Neural cell (in vitro differentiated cells): ENCODE measurements around the gene GET3. TPM values are rescaled to one million over a fixed set of nuclear protein-coding genes. Genes with fewer than 3 reads are reported as not detected.

Source experiments
- H2AFZ ChIP-seq: fragments of 200-600, 300-800 bp; sonication (generic), shearing (Covaris generic); 2 replicates; pipeline ENCODE4 v1.6.0; 2014; ENCODE audit warnings: low read depth, mild to moderate bottlenecking, antibody characterized with exemption, low read length, moderate library complexity
- H3F3A ChIP-seq: fragments of 200-600 bp; shearing (Covaris generic); 2 replicates; pipeline ENCODE4 v1.6.1; 2016; ENCODE audit warnings: mild to moderate bottlenecking, moderate library complexity, mixed read lengths, antibody characterized with exemption, low read length; ENCODE audit not compliant: insufficient read depth, poor library complexity, severe bottlenecking
- H3K27ac ChIP-seq: fragments of 200-600, 300-800 bp; sonication (generic), shearing (Covaris generic); 2 replicates; pipeline ENCODE4 v1.5.1; 2014; ENCODE audit warnings: mild to moderate bottlenecking, low read length, moderate library complexity
- H3K27me3 ChIP-seq: fragments of 300-800, 200-600 bp; sonication (generic), shearing (Covaris generic); 2 replicates; pipeline ENCODE4 v1.6.0; 2014; ENCODE audit warnings: mild to moderate bottlenecking, low read depth, low read length, moderate library complexity; ENCODE audit not compliant: insufficient read depth
- H3K36me3 ChIP-seq: fragments of 300-800, 200-600 bp; sonication (generic), shearing (Covaris generic); 2 replicates; pipeline ENCODE4 v1.5.1; 2014; ENCODE audit warnings: mild to moderate bottlenecking, antibody characterized with exemption, low read length, moderate library complexity; ENCODE audit not compliant: insufficient read depth
- H3K4me2 ChIP-seq: fragments of 300-800, 200-600 bp; sonication (generic), shearing (Covaris generic); 2 replicates; pipeline ENCODE4 v1.6.0; 2014; ENCODE audit warnings: mild to moderate bottlenecking, low read length
- H3K4me3 ChIP-seq: fragments of 300-800, 200-600 bp; sonication (generic), shearing (Covaris generic); 2 replicates; pipeline ENCODE4 v1.5.1; 2014; ENCODE audit warnings: mild to moderate bottlenecking, low read length, moderate library complexity
- H3K79me2 ChIP-seq: fragments of 200-600 bp; shearing (Covaris generic); replicated peaks from 2 replicates; pipeline ENCODE4 v1.6.0; 2014; ENCODE audit warnings: mild to moderate bottlenecking, low read length, moderate library complexity; ENCODE audit not compliant: insufficient read depth
- H3K9ac ChIP-seq: fragments of 300-800, 200-600 bp; sonication (generic), shearing (Covaris generic); 2 replicates; pipeline ENCODE4 v1.6.1; 2016; ENCODE audit warnings: mild to moderate bottlenecking, low read length, mixed read lengths
- H3K9me2 ChIP-seq: fragments of 200-600 bp; shearing (Covaris generic); 2 replicates; pipeline ENCODE4 v1.6.1; 2016; ENCODE audit warnings: mild to moderate bottlenecking, low read length, mixed read lengths; ENCODE audit not compliant: insufficient read depth
- H3K9me3 ChIP-seq: fragments of 200-600, 300-800 bp; sonication (generic), shearing (Covaris generic); 2 replicates; pipeline ENCODE4 v1.6.1; 2016; ENCODE audit warnings: mild to moderate bottlenecking, mixed run types, low read length, moderate library complexity, mixed read lengths
- H4K20me1 ChIP-seq: fragments of 200-600 bp; shearing (Covaris generic); 2 replicates; pipeline ENCODE4 v1.6.1; 2016; ENCODE audit warnings: mild to moderate bottlenecking, mixed run types; ENCODE audit not compliant: insufficient read depth
- EP300 ChIP-seq: fragments of 450-650 bp; conservative IDR thresholded peaks from 2 replicates; pipeline ENCODE4 v1.6.1; 2014; ENCODE audit warnings: antibody characterized with exemption, mild to moderate bottlenecking, moderate library complexity; ENCODE audit not compliant: poor library complexity, severe bottlenecking
- EZH2 ChIP-seq: fragments of 200-600, 300-800 bp; shearing (Covaris generic), sonication (generic); IDR thresholded peaks from 2 replicates; pipeline ENCODE4 v1.6.1; 2014; ENCODE audit warnings: antibody characterized with exemption, low read length, borderline replicate concordance, mild to moderate bottlenecking; ENCODE audit not compliant: insufficient read depth, poor library complexity, severe bottlenecking
- MXI1 ChIP-seq: fragments of 450-650 bp; conservative IDR thresholded peaks from 2 replicates; pipeline ENCODE4 v1.6.1; 2014; ENCODE audit warnings: antibody characterized with exemption, mild to moderate bottlenecking; ENCODE audit not compliant: poor library complexity, severe bottlenecking
- POLR2AphosphoS5 ChIP-seq: IDR thresholded peaks from 2 replicates; pipeline ENCODE4 v1.6.1; 2012
- RAD21 ChIP-seq: fragments of 450-650 bp; conservative IDR thresholded peaks from 2 replicates; pipeline ENCODE4 v1.6.1; 2014; ENCODE audit warnings: antibody characterized with exemption, mild to moderate bottlenecking, moderate library complexity
- SMC3 ChIP-seq: fragments of 450-650 bp; conservative IDR thresholded peaks from 2 replicates; pipeline ENCODE4 v1.6.1; 2014; ENCODE audit warnings: antibody characterized with exemption, mild to moderate bottlenecking, moderate library complexity; ENCODE audit not compliant: poor library complexity
- TAF1 ChIP-seq: IDR thresholded peaks from 2 replicates; pipeline ENCODE4 v1.6.1; 2012; ENCODE audit warnings: low read depth
- polyA plus RNA-seq: library from polyadenylated mRNA; depleted of rRNA; stranded (reverse); fragments of >200 nt; gene quantifications from 2 replicates; pipeline ENCODE4 v1.2.3, GENCODE V29; 2014
- TF ChIP-seq, protein P1 (sequence below): fragments of 450-650 bp; IDR thresholded peaks from 2 replicates; pipeline ENCODE4 v1.5.1; 2014; ENCODE audit warnings: antibody characterized with exemption, mild to moderate bottlenecking, moderate library complexity; ENCODE audit not compliant: poor library complexity, severe bottlenecking
- TF ChIP-seq, protein P2 (sequence below): IDR thresholded peaks from 2 replicates; pipeline ENCODE4 v1.6.1; 2012; ENCODE audit warnings: borderline replicate concordance

The GET3 gene
- polyA plus RNA-seq, 1 donor from 2014 or later: 89.6 TPM

DNA sequence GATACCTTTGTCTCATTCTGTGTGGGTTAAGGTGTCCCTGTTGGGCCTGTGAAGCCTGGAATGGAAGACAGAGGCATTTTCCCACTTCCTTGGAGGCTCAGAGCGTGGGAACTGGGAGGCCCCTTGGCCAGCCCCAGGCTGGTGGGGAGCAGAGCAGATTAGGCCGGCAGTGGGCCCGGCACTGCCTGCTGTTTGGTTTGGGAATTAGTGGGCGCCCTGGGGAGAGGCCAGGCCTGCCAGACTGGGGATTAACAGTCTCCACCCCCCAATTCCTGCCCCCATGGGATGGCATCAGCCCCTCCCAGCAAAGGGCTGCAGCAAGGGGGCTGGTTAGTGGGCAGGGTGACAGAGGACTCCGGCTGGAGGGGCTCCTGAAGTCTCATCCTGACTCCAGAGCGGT lies 11.2 kb downstream of the GET3 start:
- Histone ChIP-seq H3K9ac (no peak overlapping the region), H3K79me2 (no peaks in the 10 kb centered on the region), H3K9me2 (no peaks in the 10 kb centered on the region), H3K36me3 (no peaks in the 10 kb centered on the region), H2AFZ (no peak overlapping the region), H3K27me3 (peaks cover 20% of the 10 kb centered on the region), H3K4me2 (no peak overlapping the region), H4K20me1 (no peaks in the 10 kb centered on the region), H3K9me3 (no peaks in the 10 kb centered on the region), H3K27ac (no peak overlapping the region), H3K4me3 (no peak overlapping the region), H3F3A (no peaks in the 10 kb centered on the region)
- TF ChIP-seq EP300: no peak
- TF ChIP-seq, protein P1, sequence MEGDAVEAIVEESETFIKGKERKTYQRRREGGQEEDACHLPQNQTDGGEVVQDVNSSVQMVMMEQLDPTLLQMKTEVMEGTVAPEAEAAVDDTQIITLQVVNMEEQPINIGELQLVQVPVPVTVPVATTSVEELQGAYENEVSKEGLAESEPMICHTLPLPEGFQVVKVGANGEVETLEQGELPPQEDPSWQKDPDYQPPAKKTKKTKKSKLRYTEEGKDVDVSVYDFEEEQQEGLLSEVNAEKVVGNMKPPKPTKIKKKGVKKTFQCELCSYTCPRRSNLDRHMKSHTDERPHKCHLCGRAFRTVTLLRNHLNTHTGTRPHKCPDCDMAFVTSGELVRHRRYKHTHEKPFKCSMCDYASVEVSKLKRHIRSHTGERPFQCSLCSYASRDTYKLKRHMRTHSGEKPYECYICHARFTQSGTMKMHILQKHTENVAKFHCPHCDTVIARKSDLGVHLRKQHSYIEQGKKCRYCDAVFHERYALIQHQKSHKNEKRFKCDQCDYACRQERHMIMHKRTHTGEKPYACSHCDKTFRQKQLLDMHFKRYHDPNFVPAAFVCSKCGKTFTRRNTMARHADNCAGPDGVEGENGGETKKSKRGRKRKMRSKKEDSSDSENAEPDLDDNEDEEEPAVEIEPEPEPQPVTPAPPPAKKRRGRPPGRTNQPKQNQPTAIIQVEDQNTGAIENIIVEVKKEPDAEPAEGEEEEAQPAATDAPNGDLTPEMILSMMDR: no peak
- no peak for TF ChIP-seq MXI1
- no peak for TF ChIP-seq POLR2AphosphoS5
- TF ChIP-seq, protein P2, sequence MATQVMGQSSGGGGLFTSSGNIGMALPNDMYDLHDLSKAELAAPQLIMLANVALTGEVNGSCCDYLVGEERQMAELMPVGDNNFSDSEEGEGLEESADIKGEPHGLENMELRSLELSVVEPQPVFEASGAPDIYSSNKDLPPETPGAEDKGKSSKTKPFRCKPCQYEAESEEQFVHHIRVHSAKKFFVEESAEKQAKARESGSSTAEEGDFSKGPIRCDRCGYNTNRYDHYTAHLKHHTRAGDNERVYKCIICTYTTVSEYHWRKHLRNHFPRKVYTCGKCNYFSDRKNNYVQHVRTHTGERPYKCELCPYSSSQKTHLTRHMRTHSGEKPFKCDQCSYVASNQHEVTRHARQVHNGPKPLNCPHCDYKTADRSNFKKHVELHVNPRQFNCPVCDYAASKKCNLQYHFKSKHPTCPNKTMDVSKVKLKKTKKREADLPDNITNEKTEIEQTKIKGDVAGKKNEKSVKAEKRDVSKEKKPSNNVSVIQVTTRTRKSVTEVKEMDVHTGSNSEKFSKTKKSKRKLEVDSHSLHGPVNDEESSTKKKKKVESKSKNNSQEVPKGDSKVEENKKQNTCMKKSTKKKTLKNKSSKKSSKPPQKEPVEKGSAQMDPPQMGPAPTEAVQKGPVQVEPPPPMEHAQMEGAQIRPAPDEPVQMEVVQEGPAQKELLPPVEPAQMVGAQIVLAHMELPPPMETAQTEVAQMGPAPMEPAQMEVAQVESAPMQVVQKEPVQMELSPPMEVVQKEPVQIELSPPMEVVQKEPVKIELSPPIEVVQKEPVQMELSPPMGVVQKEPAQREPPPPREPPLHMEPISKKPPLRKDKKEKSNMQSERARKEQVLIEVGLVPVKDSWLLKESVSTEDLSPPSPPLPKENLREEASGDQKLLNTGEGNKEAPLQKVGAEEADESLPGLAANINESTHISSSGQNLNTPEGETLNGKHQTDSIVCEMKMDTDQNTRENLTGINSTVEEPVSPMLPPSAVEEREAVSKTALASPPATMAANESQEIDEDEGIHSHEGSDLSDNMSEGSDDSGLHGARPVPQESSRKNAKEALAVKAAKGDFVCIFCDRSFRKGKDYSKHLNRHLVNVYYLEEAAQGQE: no peak
- TF ChIP-seq TAF1: no peak
- no peak for TF ChIP-seq RAD21
- TF ChIP-seq EZH2: no peak
- TF ChIP-seq SMC3: no peak

DNA sequence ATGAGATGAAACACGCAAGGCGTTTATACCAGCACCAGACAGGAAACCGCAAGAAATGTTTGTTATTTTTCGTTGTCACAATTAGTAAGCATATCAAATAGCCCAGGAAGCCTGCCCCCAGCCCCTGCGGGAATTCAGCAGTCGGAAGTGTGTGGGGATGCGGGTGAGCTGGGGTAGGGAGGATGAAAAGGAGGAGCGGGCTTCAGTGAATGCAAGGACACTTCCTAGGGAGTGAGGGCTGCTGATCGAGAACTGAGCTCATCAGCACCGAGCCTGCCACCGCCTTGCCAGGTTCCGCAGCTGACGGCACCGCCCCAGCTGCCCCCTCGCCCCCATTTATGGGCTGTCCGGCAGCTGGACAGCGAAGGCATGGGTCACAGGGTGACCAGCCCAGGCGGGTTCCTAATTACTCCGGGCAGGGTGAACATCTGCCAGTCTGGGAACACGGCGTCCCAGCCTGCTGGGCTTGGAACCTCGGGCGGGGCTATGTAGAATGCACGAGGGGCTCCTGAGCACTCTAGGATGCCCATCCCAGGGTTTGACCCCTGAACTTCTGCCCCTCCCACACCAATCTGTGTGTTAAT lies 12.7 kb downstream of the GET3 start:
- no peaks in the 10 kb centered on the region for H3K9me2 ChIP-seq
- H3K9ac ChIP-seq: no peak overlapping the region
- H3K36me3 ChIP-seq: no peaks in the 10 kb centered on the region
- peaks cover 20% of the 10 kb centered on the region for H3K27me3 ChIP-seq
- H2AFZ ChIP-seq: no peak overlapping the region
- H3K4me2 ChIP-seq: no peak overlapping the region
- no peaks in the 10 kb centered on the region for H3K9me3 ChIP-seq
- H3K4me3 ChIP-seq: no peak overlapping the region
- no peak overlapping the region for H3K27ac ChIP-seq
- TF ChIP-seq SMC3 (no peak), EP300 (no peak), POLR2AphosphoS5 (no peak)
- H4K20me1 ChIP-seq: no peaks in the 10 kb centered on the region
- H3K79me2 ChIP-seq: no peaks in the 10 kb centered on the region
- no peaks in the 10 kb centered on the region for H3F3A ChIP-seq
